GM19351 (cell line): Measurements from ENCODE around the gene LRP8.
"Not testable (repeated sequence)": the region's sequence is repeated elsewhere in the genome, so short reads cannot be mapped to it uniquely, and the experiment has no call there.

Experiments
- ATAC-seq: cut with Tn5 transposase; IDR thresholded peaks from one replicate; pipeline ENCODE4 v1.9.1; 2021; ENCODE audit warnings: mild to moderate bottlenecking, moderate library complexity; ENCODE audit not compliant: unreplicated experiment

LRP8 gene

DNA sequence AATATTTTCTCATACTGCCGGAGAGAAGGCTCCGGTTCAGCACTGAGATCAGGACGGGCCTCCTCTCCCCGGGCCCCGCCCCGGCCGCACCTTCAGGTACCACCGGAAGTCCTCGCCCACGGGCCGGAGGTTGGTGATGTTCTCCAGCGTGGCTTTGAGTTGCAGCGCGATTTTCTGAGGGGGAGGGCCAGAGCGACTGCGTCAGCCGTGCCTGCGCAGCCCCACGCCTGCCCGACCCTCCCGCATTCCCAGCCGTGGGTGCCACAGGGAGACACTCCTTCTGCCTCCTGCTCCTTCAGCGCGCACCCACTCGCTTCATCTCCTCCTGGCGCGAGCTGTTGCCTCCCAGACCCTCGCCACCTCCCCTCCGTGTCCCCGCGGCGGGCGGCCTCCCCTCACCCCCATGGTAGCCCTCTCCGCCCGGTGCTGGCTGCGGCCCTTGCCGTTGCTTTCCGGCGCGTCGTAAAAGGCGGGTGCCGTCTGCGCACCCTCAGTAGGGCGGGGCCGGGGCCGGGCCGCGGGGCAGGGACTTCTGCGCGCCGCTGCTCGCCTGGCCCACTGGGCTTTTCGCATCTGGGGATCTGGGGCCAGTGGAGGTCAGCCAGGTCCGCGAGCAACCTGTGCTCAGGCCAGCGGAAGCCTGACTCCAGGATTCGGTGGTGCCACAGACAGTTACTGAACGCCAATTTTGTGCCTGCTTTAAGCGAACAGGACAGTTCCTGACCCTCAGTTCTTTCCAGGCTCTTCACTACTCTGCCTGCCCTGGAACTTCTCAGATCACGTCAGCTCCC is 107.5 kb downstream of the LRP8 start, which contains the start of gene CZIB:
CZIB (minus strand) TSS at position 464 of the 791 bp plus-strand sequence; CDS start at position 405, 59 bp downstream.
- ATAC-seq: peak; percentile 92

DNA sequence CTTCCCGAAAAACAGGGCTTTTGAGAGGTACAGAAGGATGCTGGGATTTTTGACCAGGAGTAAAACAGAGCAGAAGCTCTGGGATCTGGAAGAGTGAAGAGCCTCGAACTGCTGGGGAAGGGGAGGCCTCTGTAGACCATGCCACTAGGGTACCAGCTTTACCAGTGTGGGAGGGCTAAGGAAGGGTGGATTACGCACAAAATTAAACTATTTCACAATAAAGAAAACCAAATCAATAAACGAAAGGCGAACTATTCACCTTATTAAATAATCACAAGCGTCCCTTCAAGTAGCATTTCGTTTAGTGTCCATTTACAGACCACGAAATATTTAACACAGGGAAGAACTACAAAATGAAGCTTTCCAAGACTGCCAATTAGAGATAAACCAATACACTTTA is 108.2 kb downstream of the LRP8 start:
- ATAC-seq: no peak

DNA sequence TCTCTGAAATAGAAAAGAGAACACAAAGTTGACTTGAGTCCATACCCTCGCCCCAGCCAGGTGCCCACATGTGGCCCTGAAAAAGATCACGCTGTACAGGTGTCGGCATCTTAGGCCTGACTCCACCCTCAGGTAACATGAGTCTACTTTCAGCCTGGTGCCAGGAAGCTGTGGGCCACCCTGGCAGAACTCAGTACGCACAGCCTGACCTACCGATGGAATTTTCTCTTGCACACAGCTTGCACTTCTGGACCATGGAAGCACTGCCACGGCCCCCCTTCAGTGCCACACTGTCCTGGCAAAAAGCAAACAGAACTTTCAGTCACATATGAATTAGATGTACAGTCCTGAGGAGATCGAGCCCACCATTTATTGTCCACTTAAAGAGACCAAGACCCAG is 109.7 kb downstream of the LRP8 start:
- ATAC-seq: no peak

DNA sequence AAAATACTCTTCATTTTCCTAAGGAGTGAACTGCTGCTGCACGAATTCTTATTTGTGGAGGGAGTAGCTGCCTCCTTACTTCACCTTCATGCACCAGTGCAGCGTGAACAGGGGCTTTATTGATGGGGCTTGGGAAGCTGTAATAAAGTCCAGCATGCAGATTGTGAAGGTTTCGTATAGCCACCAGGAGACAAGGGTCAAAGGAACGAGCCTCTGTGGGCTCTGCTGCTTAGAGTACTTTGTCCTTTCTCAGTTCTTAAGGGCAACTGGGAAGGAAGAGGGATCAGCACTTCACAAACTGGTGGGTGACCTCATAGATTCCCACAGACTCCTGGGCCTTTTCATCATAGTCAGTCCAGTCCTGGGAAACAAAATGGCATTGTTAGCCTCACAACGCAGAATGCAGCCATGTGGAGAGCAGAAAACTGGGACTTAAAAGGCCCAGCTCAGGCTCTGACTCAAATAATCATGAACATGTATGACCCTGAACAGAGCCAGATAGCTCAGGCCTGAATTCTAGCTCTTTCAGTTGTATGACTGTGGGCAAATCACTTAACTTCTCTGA is 113.4 kb downstream of the LRP8 start:
- no peak for ATAC-seq

DNA sequence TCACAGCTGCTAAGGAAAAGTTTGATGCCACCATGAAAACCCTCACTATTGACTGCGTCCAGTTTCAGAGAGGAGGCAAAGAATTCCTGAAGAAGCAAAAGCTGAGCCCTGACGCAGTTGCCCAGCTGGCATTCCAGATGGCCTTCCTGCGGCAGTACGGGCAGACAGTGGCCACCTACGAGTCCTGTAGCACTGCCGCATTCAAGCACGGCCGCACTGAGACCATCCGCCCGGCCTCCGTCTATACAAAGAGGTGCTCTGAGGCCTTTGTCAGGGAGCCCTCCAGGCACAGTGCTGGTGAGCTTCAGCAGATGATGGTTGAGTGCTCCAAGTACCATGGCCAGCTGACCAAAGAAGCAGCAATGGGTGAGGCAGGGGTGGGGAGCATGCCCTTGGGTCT is 116.9 kb downstream of the LRP8 start:
- no peak for ATAC-seq

DNA sequence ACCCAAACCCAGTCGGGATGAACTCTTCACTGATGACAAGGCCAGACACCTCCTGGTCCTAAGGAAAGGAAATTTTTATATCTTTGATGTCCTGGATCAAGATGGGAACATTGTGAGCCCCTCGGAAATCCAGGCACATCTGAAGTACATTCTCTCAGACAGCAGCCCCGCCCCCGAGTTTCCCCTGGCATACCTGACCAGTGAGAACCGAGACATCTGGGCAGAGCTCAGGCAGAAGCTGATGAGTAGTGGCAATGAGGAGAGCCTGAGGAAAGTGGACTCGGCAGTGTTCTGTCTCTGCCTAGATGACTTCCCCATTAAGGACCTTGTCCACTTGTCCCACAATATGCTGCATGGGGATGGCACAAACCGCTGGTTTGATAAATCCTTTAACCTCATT is 117.5 kb downstream of the LRP8 start:
- no peak for ATAC-seq

DNA sequence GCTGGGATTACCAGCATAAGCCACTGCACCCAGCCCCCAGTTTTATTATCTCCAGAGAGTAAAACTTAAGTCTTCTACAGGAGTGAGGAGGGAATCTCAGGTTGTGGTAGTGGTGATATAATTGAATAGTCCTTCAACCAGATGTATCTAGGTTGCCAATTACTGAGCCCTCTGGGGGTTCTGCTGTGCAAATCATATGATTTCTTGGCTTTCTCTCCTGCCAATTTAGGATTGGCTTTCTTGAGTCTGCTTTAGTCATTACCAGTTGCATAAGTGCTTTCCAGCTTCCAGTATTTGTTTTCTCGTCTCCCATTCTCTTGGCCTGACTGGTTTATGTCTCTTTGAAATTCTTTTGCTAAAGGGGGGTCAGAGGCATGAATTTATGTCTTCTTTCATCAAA is 120.1 kb downstream of the LRP8 start:
- no peak for ATAC-seq

DNA sequence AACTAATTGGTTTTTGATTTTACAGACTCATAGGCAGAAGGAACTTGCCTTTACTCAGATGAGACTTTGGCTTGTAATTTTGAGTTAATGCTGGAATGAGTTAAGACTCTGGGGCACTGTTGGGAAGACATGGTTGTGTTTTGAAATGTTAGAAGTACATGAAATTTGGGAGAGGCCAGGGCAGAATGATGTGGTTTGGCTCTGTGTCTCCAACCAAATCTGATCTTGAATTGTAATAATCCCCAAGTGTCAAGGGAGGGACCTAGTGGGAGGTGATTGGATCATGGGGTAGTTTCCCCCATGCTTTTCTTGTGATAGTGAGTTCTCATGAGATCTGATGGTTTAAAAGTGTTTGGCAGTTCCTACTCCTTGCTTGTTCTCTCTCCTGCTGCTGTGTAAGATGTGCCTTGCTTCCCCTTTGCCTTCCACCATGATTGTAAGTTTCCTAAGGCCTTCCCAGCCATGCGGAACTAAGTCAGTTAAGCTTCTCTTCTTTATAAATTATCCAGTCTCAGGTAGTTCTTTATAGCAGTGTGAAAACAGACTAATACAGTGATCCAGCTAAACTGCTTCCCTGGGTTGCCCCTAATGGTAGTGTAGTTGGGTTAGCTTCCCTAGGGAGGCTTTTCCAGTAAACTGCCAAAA is 121.0 kb downstream of the LRP8 start:
- ATAC-seq: no peak

DNA sequence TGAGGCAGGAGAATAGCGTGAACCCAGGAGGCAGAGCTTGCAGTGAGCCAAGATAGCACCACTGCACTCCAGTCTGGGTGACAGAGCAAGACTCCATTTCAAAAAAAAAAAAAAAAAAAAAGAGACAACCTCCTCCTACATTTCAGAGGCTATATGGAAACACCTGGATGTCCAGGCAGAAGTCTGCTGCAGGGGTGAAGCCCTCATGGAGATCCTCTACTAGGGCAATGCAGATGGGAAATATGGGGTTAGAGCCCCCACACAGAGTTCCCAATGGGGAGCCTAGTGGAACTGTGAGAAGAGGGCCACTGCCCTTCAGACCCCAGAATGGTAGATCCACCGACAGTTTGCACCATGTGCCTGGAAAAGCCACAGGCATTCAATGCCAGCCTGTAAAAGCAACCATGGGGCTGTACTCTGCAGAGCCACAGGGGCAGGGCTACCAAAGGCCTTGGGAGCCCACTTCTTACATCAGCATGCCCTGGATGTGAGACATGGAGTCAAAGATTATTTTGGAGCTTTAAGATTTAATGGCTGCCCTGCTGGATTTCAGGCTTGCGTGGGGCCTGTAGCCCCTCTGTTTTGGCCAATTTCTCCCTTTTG is 121.7 kb downstream of the LRP8 start:
- ATAC-seq: not testable (repeated sequence)

DNA sequence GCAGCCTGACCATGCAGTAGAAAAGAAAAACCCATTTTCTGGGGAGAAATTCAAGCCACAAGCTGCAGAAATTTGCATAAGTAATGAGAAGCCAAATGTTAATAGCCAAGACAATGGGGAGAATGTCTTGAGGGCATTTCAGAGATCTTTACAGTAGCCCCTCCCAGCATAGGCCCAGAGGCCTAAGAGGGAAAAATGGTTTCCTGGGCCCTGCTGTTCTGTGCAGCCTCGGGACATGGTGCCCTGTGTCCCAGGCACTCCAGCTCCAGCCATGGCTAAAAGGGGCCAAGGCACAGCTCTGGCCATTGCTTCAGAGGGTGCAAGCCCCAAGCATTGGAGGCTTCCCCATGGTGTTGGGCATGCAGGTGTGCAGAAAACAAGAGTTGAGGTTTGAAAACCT is 122.4 kb downstream of the LRP8 start:
- ATAC-seq: not testable (repeated sequence)

DNA sequence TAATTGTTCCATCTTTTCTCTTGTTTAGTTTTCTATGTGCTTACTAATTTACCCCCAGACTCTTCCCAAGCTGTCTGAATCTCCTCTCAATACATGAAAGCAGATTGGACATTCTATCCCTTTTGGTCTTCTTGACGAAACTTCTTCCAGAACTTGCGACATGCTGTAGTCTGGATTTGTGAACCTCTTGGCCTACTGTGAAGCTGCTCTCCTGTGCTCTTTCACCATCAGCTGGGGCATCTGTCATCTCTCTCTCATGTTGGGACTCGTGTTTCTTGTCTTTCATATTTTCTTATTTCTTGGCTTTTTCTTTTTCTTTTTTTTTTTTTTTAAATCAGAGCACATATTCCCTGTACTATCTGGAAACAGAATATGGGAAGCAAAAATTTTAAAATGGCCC is 124.4 kb downstream of the LRP8 start:
- no peak for ATAC-seq

DNA sequence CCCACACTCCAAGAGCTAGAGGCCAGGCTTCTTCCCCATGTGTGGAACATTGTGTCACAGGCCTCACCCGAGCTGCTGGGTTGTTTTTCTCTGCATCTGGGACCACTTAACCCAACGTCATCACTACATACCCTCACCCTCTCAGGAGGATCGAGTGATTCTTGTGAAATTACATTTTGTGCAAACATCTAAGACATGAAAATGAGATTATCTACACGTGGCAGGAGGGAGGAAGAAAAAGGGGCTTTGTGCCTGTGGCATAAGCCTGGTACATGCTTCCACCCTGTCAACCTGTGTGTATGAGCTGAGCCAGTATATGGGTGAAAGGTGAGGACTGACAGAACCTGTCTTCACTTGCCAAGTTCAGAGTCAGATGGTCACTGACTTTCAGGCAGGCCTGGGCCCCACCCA is 129.6 kb downstream of the LRP8 start:
- no peak for ATAC-seq

DNA sequence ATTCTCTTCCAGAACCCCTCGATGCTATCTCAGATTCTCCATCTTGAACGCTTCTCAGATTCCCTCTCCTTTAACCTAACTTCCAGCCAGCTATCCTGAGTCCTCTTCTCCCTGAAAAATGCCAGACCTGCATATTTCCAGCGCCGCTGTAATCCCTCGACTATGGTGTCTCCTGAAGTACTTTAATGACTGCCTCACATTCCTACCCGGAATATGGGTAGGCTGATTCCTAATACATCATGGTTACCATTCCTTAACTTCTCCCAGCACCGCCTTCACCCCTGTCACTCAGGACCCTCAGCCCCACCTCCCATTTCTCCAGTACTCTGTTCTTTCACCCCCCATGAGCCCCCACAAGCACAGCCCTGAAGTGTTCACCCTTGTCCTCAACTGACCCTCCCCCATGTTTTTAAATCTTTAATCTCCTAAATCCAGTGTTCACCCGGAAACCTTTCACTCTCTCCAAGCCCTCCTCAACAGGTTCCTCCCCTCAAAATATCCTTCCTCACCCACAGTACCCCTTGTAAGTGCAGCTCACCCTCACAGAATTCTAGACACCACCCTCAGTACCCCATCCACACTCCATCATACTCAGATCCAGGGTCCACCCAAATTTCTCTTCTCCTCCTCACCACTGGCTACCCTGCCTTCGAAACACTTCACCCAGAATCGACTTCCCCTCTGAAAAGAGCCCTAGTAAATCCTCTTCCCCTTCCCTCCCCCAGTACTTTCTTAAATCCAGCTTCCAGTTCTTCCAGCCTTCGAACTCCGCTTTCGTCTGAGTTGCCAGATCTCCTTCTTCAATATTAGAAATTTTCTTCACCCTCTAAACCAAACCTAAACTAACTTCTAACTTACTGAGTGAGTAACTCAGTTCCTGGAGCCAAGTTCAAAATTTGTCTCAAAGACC is 130.3 kb downstream of the LRP8 start:
- ATAC-seq: no peak

DNA sequence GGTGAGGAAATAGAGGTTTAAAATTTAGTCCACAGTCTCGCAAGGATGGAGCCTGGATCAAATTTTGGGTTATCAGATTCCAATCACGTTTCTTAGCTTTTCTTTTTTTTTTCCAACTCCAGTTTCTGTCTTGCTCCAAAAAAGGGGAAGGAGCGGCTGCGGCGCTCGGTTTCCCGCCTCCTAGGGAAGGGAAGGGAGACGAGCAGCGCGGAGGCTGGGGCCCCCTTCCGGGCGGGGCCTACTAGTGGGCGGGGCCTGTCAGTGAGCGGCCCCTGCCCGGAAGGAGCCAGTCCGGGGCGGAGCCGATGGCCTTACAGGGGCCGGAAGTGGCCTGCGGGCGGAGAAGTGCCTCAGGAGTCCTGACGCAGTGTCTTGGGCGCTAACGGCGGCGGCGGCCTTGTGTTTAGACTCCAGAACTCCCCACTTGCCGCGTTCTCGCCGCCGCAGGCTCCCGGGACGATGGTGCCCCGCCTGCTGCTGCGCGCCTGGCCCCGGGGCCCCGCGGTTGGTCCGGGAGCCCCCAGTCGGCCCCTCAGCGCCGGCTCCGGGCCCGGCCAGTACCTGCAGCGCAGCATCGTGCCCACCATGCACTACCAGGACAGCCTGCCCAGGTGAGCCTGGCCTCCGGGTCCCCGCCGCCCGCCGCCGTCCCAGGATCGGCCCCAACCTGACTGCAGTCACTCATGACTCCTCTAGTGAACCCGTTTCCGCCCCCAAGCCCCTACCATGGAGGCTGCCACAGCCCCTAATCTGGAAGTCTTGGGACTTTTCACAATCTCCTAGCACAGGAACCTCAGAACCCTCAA is 131.2 kb downstream of the LRP8 start, which contains the start of gene CPT2:
CPT2 (plus strand) TSS at position 340 of the 806 bp plus-strand sequence; CDS start at position 460, 120 bp downstream.
- ATAC-seq: peak; percentile 100

DNA sequence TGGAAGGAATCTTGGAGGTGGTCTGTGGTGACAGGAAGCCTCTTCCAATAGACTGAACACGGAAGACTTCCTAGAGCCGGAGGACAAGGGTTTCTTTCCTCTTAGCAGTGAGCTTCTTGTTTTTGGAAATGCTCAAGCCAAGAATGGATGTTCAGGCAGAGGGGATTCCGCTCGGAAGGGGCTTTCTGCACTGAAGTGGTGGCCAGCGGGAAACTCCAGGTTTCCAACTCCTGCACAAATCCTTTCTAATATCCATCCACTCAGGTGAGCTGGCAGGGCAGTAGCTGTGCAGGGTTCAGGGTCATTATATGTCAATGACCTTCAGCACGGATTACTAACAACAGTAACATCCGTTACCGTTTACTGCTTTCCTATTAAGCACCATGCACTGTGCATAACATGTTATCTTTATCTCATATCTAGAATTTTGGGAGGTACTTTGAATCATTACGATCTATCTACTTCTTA is 131.8 kb downstream of the LRP8 start:
- ATAC-seq: peak; percentile 13

DNA sequence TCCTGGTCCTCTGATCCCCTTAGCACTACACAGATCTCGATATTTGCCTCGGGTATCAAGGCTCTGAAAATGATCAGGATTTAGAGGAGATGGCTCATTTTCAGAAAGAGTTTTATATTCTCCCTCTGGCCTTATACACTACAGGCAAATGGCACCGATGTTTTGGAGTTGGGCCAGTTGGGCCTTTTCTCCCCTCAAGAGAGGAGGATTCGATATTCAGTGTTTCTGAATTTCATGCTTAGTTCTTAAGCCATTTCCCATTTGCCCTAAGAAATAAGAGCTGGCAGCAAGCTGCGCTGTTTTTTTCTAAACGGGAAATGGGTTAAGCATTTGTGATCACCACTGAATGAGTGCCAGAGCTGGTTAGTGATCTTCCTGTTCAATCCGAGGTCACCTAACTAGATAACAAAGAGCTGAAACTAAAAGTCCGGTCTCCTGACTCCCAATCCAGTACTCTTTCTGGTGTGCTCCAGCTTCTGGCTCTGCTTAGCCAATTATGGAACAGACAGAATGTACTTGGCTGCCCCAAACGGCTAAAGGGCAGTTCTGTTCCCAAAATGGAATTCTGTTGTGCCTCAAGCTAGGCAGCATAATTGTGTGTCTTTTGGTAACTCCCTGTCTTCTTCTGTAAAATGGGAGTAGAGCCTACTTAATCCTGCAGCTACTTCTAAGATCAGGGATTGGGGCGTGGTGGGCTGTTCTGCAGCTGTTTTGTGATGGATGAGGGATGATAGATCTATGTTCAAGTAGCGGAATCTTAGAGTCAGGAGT is 132.4 kb downstream of the LRP8 start:
- no peak for ATAC-seq
